Esophagus (tissue), 2 donors: Measurements from ENCODE around the gene PUM2. TPM values are rescaled to one million over a fixed set of nuclear protein-coding genes. Genes with fewer than 3 reads are reported as not detected.
"Not testable (repeated sequence)": the region's sequence is repeated elsewhere in the genome, so short reads cannot be mapped to it uniquely, and the experiment has no call there.

ENCODE experiments used
- H3K27ac ChIP-seq, 2 donors: one replicate each; pipeline ENCODE4 v1.5.1; 2013; ENCODE audit warnings: low read depth in 2 of 2, mild to moderate bottlenecking in 2 of 2, inconsistent platforms in 1 of 2, low read length in 1 of 2, moderate library complexity in 1 of 2
- H3K27me3 ChIP-seq, 2 donors: one replicate each; pipeline ENCODE4 v1.6.1; 2013; ENCODE audit warnings: low read length in 2 of 2, control low read depth in 1 of 2, mild to moderate bottlenecking in 1 of 2; ENCODE audit not compliant: insufficient read depth in 2 of 2, control insufficient read depth in 1 of 2
- H3K36me3 ChIP-seq, 2 donors: one replicate each; pipeline ENCODE4 v1.6.1; 2013; ENCODE audit warnings: low read length in 1 of 2; ENCODE audit not compliant: control insufficient read depth in 2 of 2, insufficient read depth in 2 of 2
- H3K4me1 ChIP-seq, 2 donors: one replicate each; pipeline ENCODE4 v1.6.1; 2013; ENCODE audit warnings: low read length in 1 of 2; ENCODE audit not compliant: control insufficient read depth in 2 of 2, insufficient read depth in 2 of 2
- H3K4me3 ChIP-seq, 2 donors: one replicate each; pipeline ENCODE4 v1.5.1; 2013; ENCODE audit warnings: low read length in 2 of 2, mild to moderate bottlenecking in 2 of 2, low read depth in 1 of 2, moderate library complexity in 1 of 2
- H3K9me3 ChIP-seq, 2 donors: one replicate each; pipeline ENCODE4 v1.6.1; 2013; ENCODE audit warnings: mild to moderate bottlenecking in 2 of 2, low read depth in 1 of 2, low read length in 1 of 2, moderate library complexity in 1 of 2; ENCODE audit not compliant: control insufficient read depth in 2 of 2, insufficient read depth in 1 of 2
- WGBS, 2 donors: extraction: QIAGEN DNeasy Blood & Tissue Kit; methylation state at CpG; one replicate each; pipeline ENCODE4 v1.1.7; 2013; 5-methylcytosine and 5-hydroxymethylcytosine counted together
- polyA plus RNA-seq, 2 donors: library from polyadenylated mRNA; stranded (reverse); fragments of 200-250 nt; gene quantifications; one replicate each; pipeline ENCODE4 v1.2.3, GENCODE V29; 2013
- donor health status: healthy with polysubstance abuse.
- donor health status: Bipolar disorder and iron deficiency.

The PUM2 gene
- polyA plus RNA-seq, 2 donors, result 19.6 to 23.3 TPM

DNA sequence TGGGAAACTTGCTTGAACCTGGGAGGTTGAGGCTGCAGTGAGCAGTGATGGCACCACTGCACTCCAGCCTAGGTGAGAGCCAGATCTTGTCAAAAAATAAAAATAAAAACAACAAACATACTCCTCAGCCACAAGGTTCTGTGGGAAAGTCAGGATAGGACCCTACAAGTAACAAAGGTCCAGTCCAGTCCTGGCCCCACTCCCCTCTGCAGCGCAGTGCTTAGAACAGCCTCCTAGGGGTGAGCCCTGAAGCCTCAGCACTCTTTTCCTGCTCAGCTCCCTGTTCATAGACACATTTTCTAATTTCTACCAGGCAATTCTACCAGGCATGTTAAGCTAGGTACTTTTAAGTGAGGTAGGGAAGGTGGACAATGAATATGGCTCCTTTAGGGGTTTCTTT lies 103.6 kb downstream of the PUM2 start:
- H3K36me3 ChIP-seq, result peaks cover 0 to 9% of the 10 kb centered on the region in 2 donors

DNA sequence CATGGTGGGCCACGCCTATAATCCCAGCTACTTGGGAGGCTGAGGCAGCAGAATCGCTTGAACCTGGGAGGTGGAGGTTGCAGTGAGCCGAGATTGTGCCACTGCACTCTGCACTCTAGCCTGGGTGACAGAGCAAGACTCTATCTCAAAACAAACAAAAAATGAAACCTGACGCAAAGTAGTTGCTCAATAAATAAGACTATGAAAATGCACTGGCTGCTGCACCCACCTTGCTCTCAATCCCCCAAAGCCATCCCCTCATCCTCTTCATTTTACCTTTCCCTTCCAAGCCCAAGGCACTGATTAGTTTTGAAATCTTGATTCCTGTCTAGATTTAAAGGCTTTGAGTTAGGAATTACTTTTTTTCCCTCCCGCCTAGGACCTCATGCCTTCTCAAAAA lies 107.0 kb downstream of the PUM2 start:
- WGBS, 2 donors, result 83 to 93% methylated on average over 5 of the region's 5 CpGs
- not testable (repeated sequence) for H3K4me1 ChIP-seq, H3K27me3 ChIP-seq, H3K4me3 ChIP-seq, H3K27ac ChIP-seq, H3K9me3 ChIP-seq, H3K36me3 ChIP-seq

More for the DNA sequence above, 103.6 kb downstream of the PUM2 start:
- Histone ChIP-seq H3K27ac (no peak overlapping the region), H3K9me3 (no peaks in the 10 kb centered on the region), H3K4me3 (no peak overlapping the region), H3K27me3 (no peaks in the 10 kb centered on the region), H3K4me1 (peaks cover 0 to 2% of the 10 kb centered on the region in 2 donors)
- WGBS, 2 donors, result 95 to 100% methylated on average over 1 of the region's 1 CpG

DNA sequence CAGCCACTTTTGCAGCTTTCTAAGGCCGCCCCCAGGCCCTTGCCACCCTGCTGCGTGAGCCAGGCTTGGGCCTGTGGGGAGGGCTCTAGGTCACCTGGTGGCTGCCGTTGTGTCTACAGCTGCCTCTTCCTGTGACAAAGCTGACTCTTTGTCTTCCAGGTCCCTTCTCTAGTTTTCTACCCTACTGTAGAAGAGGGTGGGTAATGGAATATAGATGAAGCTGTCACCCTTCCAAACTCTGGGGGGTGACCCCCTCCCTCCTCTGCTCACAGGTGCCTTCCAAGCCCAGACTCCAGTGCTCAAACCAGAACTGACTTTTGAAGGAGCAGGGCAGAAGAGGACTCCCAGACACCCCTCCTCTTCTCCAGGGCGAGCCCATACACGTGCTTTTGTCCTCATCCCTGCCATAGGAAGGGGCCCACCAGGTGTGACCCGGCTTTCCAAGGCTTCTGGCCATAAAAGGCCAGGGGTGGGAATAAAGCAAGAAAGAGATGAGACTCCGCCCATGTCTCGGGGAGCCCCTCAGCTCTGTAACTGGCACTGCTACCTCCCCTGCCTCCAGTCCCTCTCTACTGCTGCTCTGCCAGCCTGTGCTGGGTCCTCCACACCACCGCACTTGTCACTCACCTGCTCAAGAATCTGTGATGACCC lies 107.8 kb downstream of the PUM2 start:
- no peak overlapping the region for H3K4me3 ChIP-seq
- 58 to 62% methylated on average over 9 of the region's 9 CpGs for whole genome bisulfite sequencing, 2 donors

DNA sequence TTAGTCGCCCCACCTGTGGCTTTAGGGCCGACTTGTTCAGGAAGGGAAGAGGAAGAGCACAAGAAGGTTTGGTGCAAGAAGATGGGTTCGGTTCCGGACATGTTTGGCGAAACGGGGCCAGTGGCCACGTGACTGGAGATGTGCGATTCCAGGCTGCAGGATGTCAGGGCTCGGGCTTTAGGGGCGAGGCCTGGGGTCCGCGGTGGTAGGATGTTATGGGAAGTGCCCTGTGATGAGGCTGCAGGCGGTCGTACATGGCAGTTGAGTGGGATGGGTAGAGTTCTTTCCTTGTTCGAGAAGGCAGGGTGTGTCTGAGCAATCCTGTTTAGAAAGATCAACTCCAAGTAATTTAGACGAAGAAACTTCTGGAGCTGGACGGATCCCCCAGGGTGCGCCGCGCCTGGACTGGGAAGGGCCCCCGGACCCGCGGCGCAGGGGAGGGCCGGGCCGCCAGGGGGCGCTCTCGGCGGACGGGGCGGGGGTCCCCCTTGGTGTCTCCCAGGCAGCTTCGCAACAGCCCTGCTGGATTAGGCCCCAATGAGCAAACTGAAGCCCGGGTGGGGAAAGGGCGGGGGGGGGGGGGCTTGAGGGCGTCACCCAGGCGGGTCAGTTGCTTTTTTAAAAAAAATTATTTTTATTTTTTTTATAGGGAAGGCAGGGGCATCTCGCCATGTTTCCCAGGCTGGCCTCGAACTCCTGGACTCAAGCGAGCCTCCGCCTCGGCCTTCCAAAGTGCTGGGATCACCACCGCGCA lies 108.5 kb downstream of the PUM2 start:
- Histone ChIP-seq H3K4me1 (peaks cover 0 to 4% of the 10 kb centered on the region in 2 donors), H3K27me3 (no peaks in the 10 kb centered on the region), H3K4me3 (no peak overlapping the region), H3K9me3 (no peaks in the 10 kb centered on the region), H3K36me3 (peaks cover 0 to 3% of the 10 kb centered on the region in 2 donors), H3K27ac (no peak overlapping the region)
- 41 to 44% methylated on average over 43 of the region's 43 CpGs for WGBS, 2 donors

More for the DNA sequence above, 107.8 kb downstream of the PUM2 start:
- Histone ChIP-seq H3K4me1 (peaks cover 0 to 4% of the 10 kb centered on the region in 2 donors), H3K27me3 (no peaks in the 10 kb centered on the region), H3K36me3 (peaks cover 0 to 6% of the 10 kb centered on the region in 2 donors), H3K27ac (no peak overlapping the region), H3K9me3 (no peaks in the 10 kb centered on the region)

DNA sequence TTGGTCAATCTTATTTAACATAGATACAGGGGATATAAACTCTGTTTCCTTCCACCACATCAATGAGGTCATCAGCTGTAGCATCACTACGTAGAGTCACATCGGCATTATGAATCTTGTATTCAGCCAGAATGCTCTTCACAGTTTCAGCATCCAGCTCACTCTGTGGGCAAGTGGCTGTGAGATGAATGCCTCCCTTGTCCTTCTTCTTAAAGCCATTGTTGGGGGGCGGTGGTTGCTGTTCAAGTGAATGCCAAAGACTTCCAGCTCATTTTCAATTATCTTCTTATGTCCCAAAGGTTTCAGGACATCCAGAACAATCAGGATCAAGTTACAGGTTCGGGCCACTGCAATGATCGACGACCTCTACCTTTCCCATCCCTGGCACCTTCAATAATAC lies 110.4 kb downstream of the PUM2 start:
- H3K27me3 ChIP-seq, H3K4me1 ChIP-seq, H3K36me3 ChIP-seq, H3K4me3 ChIP-seq, H3K27ac ChIP-seq, H3K9me3 ChIP-seq: not testable (repeated sequence)
- 94 to 97% methylated on average over 6 of the region's 6 CpGs for WGBS, 2 donors

DNA sequence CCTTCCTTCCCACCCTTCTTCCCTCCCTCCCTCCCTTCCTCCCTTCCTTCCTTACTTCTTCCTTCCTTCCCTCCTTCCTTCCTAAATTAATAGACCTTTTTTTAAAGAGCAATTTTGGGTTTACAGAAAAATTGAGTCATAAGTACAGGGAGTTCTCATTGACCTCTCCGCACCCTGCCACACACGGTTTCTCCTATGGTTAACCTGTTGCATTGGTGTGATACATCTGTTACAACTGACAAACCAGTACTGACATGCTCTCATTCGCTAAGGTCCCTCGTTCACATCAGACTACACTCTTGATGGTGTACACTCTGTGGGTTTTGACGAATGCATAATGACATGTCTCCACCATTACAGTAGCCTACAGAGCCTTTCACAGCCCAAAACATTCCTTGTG lies 114.1 kb downstream of the PUM2 start:
- Histone ChIP-seq H3K27me3 (no peaks in the 10 kb centered on the region), H3K9me3 (no peaks in the 10 kb centered on the region), H3K4me3 (no peak overlapping the region), H3K27ac (peak overlapping the region; percentile 90 to 93), H3K4me1 (peaks cover 0 to 3% of the 10 kb centered on the region in 2 donors), H3K36me3 (no peaks in the 10 kb centered on the region)
- 45 to 64% methylated on average over 5 of the region's 5 CpGs for WGBS, 2 donors

DNA sequence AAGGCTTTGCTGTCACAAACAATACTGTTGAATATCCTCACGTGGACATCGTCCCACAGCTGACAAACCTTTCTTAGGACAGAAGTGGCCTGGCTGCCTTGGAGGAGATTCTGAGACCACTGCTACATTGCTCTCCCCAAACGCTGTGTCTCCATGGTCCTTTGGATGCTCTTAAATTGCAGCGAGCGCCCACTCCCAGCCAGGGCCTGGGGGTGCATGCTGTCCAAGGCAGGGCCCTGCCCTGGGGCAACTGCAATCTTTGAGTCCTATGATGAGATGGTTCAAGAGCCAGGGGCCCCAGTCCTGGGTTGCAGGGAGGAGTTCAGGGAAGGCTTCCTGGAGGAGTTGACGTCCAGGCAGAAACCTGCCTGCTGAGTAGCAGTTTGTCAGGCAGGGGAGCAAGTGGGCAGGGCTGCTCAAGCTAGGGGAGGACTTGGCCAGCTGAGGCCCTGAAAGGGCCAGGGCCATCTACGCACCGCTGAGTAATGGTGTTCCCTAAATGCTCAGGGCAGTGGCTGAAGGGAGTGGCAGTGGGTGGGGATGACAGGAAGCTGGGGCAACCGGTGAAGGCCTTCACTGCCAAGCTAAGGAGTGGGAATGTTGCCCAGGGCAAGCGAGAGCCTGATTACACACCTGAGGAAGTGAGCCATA lies 114.9 kb downstream of the PUM2 start:
- Histone ChIP-seq H3K27ac (peak overlapping the region; percentile 90 to 91), H3K9me3 (no peaks in the 10 kb centered on the region), H3K27me3 (no peaks in the 10 kb centered on the region), H3K4me3 (no peak overlapping the region), H3K4me1 (peaks cover 0 to 8% of the 10 kb centered on the region in 2 donors), H3K36me3 (no peaks in the 10 kb centered on the region)
- 61 to 66% methylated on average over 10 of the region's 10 CpGs for WGBS, 2 donors

DNA sequence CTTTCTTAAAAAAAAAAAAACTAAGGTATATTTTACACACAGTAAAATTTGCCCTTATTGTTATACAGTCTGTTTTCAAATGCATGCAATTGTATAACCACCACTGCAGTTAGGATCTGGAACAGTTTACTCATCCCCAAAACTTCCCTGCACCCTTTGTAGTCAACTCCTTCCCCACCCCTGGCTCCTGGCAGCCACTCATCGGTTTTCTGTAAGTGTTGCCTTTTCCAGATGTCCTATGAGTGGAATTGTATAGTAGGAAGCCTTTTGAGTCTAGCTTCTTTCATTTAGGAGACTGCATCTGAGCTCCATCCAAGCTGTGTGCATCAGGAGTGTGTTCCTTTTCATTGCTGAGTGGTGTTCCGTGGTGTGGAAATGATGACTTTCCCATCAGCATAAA lies 116.0 kb downstream of the PUM2 start:
- H3K27me3 ChIP-seq, H3K36me3 ChIP-seq, H3K4me3 ChIP-seq, H3K9me3 ChIP-seq, H3K4me1 ChIP-seq: not testable (repeated sequence)
- H3K27ac ChIP-seq, result peak overlapping the region in 1 of 2 donors; percentile 50
- WGBS, 2 donors, result 51 to 57% methylated on average over 2 of the region's 2 CpGs

DNA sequence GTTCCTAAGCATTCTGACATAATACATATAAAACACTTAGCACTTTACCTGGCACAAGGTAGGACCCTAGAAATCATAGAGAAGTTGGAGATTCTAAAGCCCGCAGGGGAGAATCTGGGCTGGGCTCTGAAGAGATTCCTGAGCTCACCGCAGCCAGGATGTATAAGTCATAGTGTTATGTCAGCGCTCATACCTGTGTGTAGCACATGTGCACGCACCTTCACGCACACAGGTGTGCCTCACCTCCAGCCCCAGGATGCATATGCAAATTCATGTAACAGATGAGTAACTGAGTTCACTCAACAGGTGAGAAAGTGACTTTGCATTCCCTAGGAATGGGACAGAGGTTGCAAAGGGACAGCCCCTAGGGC lies 117.8 kb downstream of the PUM2 start:
- H3K36me3 ChIP-seq, result no peaks in the 10 kb centered on the region
- H3K27ac ChIP-seq, result peak overlapping the region; percentile 98 to 99
- H3K27me3 ChIP-seq, result no peaks in the 10 kb centered on the region
- no peaks in the 10 kb centered on the region for H3K9me3 ChIP-seq
- H3K4me1 ChIP-seq, result peaks cover 0 to 8% of the 10 kb centered on the region in 2 donors
- H3K4me3 ChIP-seq, result no peak overlapping the region
- WGBS, 2 donors, result 60 to 61% methylated on average over 5 of the region's 5 CpGs
